ENCODE measurements around the gene MAPK6. TPM values are rescaled to one million over a fixed set of nuclear protein-coding genes. Genes with fewer than 3 reads are reported as not detected.

Gene MAPK6
- total and polyA plus RNA-seq, 10 of the 15 experiments (the other 5 are each of a cell fraction or from before 2014, with no cell fraction given) = 20.6 to 100 (median 52.6) TPM

- no peak for TF ChIP-seq FOXK2 (IDR thresholded peaks at IDR 0.05)
- TF ChIP-seq TBL1XR1 (IDR thresholded peaks at IDR 0.05; ENCODE audit: low read depth, low read length) = peak; percentile 27; the same call in 1 of the 2 replicates
- TF ChIP-seq ELK1 (IDR thresholded peaks at IDR 0.05; ENCODE audit: low read depth, low read length) = no peak
- peak; percentile 18 to 42 (median 39); a peak in 4 of 6 replicates for TF ChIP-seq CTCF (IDR thresholded peaks at IDR 0.05 in 2 of 3, conservative IDR thresholded peaks at IDR 0.05 in 1 of 3; ENCODE audit: control insufficient read depth in 2 of 3, extremely low read depth in 1 of 3, insufficient read depth in 1 of 3, low read depth in 3 of 3, low read length in 3 of 3)
- TF ChIP-seq HDGF (IDR thresholded peaks at IDR 0.05) = peak; percentile 62; the same call in 1 of the 2 replicates
- peak; percentile 33 for TF ChIP-seq SIX5 (IDR thresholded peaks at IDR 0.05; ENCODE audit: low read depth, low read length, severe bottlenecking)
- peak; percentile 94 for TF ChIP-seq RB1 (IDR thresholded peaks at IDR 0.05; ENCODE audit: borderline replicate concordance)
- TF ChIP-seq RELA (IDR thresholded peaks at IDR 0.05; ENCODE audit: borderline replicate concordance, partially characterized antibody) = peak; percentile 70
- no peak for TF ChIP-seq HDAC2 (IDR thresholded peaks at IDR 0.05)
- TF ChIP-seq TCF7 (IDR thresholded peaks at IDR 0.05; ENCODE audit: borderline replicate concordance) = no peak
- TF ChIP-seq SRF (IDR thresholded peaks at IDR 0.05; ENCODE audit: low read depth in 2 of 2, low read length in 2 of 2) = 0 out of 4 replicates have a peak, but pooled peaks of 1 of the 2 experiments have one; percentile 8
- TF ChIP-seq IKZF2 (IDR thresholded peaks at IDR 0.05) = peak; percentile 42 to 70; a peak in 3 of 4 replicates
- peak; percentile 86; the same call in 1 of the 2 replicates for TF ChIP-seq ASH2L (IDR thresholded peaks at IDR 0.05; ENCODE audit: borderline replicate concordance, low read depth)
- peak; percentile 22; the same call in 1 of the 2 replicates for TF ChIP-seq IRF4 (IDR thresholded peaks at IDR 0.05; ENCODE audit: low read depth, low read length)
- TF ChIP-seq PML (IDR thresholded peaks at IDR 0.05; ENCODE audit: low read length) = peak; percentile 85
- no peak for TF ChIP-seq BCLAF1 (IDR thresholded peaks at IDR 0.05)
- TF ChIP-seq ZBTB33 (IDR thresholded peaks at IDR 0.05) = no peak
- 0 out of 2 replicates have a peak, but pooled peaks have one; percentile 0 for TF ChIP-seq RAD21 (IDR thresholded peaks at IDR 0.05; ENCODE audit: insufficient read depth, low read depth, low read length)
- TF ChIP-seq USF2 (IDR thresholded peaks at IDR 0.05; ENCODE audit: borderline replicate concordance, low read depth, low read length) = no peak
- 0 out of 2 replicates have a peak, but pooled peaks have one; percentile 9 for TF ChIP-seq PAX5 (IDR thresholded peaks at IDR 0.05; ENCODE audit: borderline replicate concordance, low read depth, low read length)
- TF ChIP-seq RAD51 (IDR thresholded peaks at IDR 0.05) = no peak
These were observed 47.5 kb upstream of the MAPK6 start, which contains the start of gene LEO1 (continued) for GRCh38 chr15:51971375-51972133.

Measured in GM12878 (cell line).